HG02571 (cell line): ENCODE results near the gene VIPR2.

Source experiments
- ATAC-seq: cut with Tn5 transposase; IDR thresholded peaks from one replicate; pipeline ENCODE4 v1.9.1; 2021; ENCODE audit warnings: mild to moderate bottlenecking, moderate library complexity; ENCODE audit not compliant: unreplicated experiment

The VIPR2 gene

DNA sequence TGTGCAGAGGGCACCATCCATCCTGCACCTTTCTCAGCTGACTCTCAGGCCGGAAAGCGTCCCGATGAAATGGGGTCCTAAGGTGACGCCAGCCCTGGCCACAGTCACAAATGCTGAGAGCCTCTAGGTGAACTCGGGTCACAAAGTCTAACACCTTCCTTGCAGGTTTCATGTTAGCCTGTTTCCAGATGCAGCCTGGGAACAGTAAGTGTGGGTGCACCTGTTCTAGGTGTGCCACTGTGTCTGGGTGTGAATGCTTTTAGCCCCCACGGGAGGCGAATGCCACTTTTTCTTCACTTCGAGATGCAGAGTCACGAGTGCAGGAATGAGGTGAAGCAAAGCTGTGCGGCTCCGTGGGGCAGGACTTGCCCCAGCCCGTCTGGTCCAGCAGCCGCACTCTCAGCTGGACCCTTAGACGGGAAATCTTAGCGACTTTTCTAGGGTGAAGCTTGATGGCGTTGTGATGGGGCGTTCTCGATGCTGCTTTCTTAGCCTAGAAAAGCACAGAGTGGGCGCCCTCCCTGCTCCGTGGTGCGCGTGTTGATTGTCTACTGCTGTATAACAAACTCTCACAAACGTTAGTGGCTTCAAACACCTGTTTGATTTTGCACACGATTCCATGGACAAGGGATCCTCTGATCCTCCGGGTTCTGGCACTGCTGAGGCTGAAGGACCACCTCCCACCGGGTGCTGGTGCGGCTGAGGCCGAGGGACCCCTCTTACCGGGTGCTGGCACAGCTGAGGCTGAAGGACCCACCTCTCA lies 13.6 kb upstream of the VIPR2 start:
- no peak for ATAC-seq

GRCh38 chr7:159157714-159158113 lies 13.0 kb upstream of the VIPR2 start:
- no peak for ATAC-seq

DNA sequence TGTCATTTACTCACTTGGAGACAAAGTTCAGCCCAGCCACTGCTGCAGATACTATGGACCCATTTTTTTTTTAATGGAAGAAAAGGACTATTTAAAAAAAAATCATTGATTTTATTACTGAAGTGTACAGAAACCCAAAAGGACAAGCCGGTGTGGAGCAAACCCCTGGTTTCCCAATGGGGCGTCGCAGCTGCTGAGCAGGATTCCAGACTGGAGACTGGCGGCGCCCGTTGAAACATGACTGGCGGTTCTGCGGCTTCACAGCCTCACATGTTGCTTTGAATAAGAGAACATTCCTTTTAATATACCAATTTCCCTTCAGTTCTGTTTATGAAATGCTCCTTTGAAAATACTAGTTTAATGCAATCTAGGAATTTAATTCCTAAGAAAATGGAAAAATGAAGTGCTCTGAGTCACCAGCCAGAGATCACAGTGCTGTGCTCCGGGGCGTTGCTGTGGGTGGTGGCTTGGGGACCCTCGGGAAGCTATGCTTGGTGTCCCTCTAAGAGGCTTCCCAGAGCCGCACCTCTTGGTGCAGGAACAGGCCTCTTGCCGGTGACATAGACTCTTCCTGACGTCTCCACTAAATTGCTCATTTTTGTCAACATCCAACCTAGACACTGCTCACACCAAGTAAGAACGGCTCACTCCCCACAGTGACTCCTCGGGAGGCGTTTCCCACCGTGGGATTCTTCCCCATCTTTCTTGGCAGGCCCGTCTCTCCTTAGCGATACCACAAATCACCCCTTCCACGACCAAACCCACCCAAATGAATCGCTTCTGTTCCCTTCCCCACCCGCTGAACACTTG lies 12.0 kb upstream of the VIPR2 start:
- no peak for ATAC-seq

GRCh38 chr7:159155410-159155809 lies 10.7 kb upstream of the VIPR2 start:
- no peak for ATAC-seq

GRCh38 chr7:159154243-159154642 lies 9.6 kb upstream of the VIPR2 start:
- no peak for ATAC-seq

GRCh38 chr7:159153511-159153910 lies 8.8 kb upstream of the VIPR2 start:
- ATAC-seq: no peak

DNA sequence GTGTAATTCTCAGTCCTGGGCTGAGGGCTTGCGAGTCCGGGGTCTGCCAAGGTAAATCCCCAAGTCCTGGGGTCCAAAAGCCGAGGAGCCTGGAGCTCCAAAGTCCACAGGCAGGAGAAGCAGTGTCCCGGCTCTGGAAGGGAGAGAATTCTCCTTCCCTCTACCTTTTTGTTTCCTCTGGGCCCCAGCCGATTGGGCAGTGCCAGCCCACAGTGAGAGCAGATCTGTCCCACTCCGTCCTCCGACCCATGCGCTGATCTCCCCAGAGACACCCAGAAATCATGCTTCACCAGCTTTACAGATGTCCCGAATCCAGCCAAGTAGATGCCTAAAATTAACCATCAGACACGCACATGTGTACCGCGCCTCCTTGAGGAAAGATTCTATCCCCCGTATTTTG lies 8.1 kb upstream of the VIPR2 start:
- ATAC-seq: no peak

DNA sequence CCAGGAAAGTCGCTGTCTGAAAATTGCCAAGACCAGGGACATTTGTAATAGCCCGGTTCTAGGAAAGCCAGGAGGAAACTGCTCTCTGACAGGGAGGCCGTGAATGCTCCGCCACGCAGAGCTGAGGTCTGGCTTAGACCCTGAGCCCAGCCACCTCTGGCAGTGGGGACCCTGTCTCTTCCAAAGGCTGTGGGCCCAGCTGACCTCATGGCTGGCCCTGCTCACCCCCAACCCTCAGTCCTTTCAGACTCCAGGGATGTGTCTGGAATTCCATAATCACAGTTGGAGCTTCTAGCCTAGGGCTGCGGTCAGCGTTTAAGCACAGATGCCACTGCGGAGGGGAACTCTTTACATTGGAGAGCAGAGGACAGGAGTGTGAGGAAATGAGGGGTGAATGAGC lies 6.6 kb upstream of the VIPR2 start:
- ATAC-seq: no peak

GRCh38 chr7:159149488-159149887 lies 4.8 kb upstream of the VIPR2 start:
- ATAC-seq: no peak

GRCh38 chr7:159148430-159149395 lies 4.0 kb upstream of the VIPR2 start:
- no peak for ATAC-seq

DNA sequence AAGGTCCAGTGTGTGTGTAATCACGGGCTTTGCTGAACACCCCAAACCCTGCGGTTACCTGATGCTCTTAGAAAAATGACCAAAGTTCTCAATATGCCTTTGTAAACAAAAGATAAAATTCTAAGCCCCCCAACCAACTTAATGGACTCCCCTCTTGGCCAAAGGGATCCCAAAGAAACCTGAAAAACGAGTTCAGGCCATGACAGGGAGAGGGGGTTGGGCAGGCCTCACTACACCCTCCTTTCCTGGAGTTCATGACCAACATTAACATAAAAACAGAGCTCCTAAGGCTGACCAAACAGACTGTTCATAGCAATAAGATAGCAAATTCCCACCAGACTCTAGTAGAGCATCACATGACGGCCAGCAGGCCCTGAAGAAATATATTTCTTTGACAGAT lies 3.0 kb upstream of the VIPR2 start:
- ATAC-seq: no peak

DNA sequence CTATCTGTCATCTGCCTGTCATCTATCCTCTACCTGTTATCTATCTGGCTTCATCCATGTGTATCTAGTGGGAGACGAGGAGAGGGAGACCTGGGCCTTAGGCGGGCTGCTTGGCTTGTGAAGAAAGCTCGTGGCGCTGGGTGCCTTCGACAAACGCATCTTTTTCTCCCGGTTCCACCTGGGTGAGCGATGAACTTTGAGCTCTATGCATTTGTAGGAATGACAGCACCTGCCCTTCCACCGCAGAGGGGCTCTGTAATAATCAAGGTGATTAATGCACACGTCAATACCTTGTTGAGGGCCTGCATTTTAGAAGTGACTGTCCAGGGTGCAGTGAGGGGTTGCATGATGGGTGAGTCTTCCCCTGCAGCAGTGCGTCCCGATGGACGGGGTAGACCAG lies 2.6 kb upstream of the VIPR2 start:
- no peak for ATAC-seq

- no peak for ATAC-seq
Observed at GRCh38 chr7:159146084-159146858, 1.6 kb upstream of the VIPR2 start.

- no peak for ATAC-seq
Observed at GRCh38 chr7:159145490-159145855, 806 bp upstream of the VIPR2 start.

- no peak for ATAC-seq
Observed at GRCh38 chr7:159143780-159144757, 598 bp downstream of the VIPR2 start.

DNA sequence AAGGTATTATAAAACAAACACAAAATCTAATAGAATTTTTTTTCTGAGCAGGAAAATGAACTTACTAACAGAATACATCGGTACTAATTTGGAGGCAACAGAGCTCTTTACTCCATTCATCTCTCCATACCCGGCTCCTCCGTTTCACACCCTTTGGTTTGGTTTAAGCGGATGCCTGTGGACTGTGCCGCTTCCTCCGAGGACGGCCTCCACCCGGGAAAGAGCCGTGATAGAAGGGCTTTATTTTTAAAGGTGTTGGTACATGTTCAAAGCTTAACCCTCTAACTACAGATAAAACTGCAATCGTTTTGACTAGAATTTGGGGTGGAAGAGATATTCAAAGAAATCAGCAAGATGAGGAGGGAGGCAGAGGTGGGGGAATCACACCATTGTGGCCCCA lies 1.9 kb downstream of the VIPR2 start:
- ATAC-seq: no peak

- ATAC-seq: no peak
Observed at GRCh38 chr7:159142199-159142598, 2.5 kb downstream of the VIPR2 start.

DNA sequence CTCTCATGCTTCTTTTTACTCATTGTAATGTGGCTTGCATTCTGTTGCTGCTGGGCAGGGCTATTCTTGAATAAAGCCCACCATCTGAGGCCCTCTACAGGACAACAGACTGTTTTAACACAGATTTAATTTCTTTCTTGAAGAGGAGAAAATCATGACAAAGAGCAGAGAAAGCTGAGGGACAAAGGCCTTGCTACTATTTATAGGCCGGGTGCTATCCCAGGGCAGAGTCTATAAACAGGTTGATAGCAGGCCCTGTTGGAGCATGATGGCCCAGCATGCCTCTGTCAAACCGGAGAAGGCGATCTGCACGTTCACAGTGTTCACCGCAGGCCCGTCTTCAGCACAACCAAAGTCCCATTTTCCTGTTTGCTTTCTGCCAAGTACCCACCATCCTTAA lies 3.0 kb downstream of the VIPR2 start:
- no peak for ATAC-seq

DNA sequence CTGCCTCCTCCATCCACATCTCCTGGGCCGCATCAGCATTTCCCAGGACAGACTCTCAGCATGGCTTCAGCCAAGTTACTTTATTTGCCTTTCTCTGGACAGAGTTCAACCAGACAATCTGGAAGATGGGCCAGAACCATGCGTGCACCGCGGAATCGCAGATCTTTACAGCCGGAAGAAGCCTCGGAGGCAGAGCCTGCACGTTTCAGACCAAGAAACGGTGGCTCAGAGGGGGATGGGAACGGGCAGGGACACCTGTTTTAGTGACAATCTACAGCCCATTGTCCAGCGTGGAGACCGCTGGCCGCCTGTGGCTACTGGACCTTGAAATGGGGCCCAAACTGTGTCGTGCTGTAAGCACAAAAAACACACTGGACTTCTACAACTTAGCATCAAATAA lies 3.5 kb downstream of the VIPR2 start:
- no peak for ATAC-seq
